HL-60 (cell line): ENCODE results near the gene PLEKHG4B.

Source experiments
- DNase-seq, 2 experiments: peaks; one replicate each; pipeline ENCODE4 v3.0.0-alpha.2; 2010 to 2020; ENCODE audit warnings: low read depth in 1 of 2, low spot score in 1 of 2
- H3K27ac ChIP-seq: fragments of 250-450 bp; sonication (Bioruptor Pico); replicated peaks from 2 replicates; pipeline ENCODE4 v1.5.1; 2020; ENCODE audit warnings: mild to moderate bottlenecking, moderate library complexity
- H3K27me3 ChIP-seq: fragments of 250-450 bp; sonication (Bioruptor Pico); 2 replicates; pipeline ENCODE4 v1.5.1; 2021; ENCODE audit warnings: mild to moderate bottlenecking, moderate library complexity; ENCODE audit not compliant: insufficient read depth, poor library complexity, severe bottlenecking
- H3K4me3 ChIP-seq: replicated peaks from 2 replicates; pipeline ENCODE4 v1.5.1; 2011; ENCODE audit warnings: mild to moderate bottlenecking, control low read depth, low read length; ENCODE audit not compliant: insufficient read depth
- GABPA ChIP-seq: IDR thresholded peaks from 2 replicates; pipeline ENCODE4 v1.6.1; 2012; ENCODE audit warnings: low read depth
- POLR2AphosphoS5 ChIP-seq: IDR thresholded peaks from 2 replicates; pipeline ENCODE4 v1.6.1; 2012; ENCODE audit warnings: low read depth
- SPI1 ChIP-seq: IDR thresholded peaks from 2 replicates; pipeline ENCODE4 v1.6.1; 2012; ENCODE audit warnings: low read depth, mild to moderate bottlenecking, borderline replicate concordance
- TF ChIP-seq, protein P1 (sequence below): IDR thresholded peaks from one replicate; pipeline ENCODE4 v1.5.1; 2011; ENCODE audit warnings: low read length, control low read depth, inconsistent platforms; ENCODE audit not compliant: insufficient read depth
- TF ChIP-seq, protein P2 (sequence below): IDR thresholded peaks from 2 replicates; pipeline ENCODE4 v1.6.1; 2012; ENCODE audit warnings: low read depth; ENCODE audit not compliant: insufficient replicate concordance

The PLEKHG4B gene

DNA sequence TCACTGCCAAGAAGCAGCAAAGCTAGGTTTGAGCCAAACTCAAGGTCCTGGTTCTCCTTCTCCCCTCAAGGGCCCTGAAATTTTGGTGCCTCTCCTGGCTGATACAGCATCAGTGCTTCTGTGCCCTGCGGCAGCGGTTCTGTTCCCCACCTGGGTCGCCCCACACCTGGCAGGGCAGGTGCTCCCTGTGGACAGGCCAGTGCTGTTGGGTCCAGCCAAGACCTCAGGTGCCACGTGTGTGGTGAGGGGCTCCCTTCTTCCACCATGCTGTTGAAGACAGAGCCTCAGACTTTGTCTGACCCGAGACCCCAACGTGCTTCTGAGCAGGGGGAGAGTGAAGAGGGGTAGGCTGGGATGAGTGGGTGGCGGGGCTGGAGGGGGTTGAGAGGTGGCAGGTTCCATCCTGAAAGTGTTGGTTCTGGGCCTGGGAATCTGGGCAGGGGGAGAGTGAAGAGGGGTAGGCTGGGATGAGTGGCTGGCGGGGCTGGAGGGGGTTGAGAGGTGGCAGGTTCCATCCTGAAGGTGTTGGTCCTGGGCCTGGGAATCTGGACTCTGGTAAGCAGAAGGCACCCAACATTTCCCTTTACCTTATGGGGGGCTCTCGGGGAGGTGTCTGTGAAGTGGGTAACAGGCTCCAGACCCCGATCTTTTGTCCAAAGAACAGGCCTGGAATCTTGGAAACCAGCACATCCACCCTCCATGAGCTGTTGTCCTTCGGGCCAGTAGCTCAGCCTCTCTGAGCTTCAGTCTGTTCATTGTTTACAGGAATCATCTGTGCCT is 2.3 kb downstream of the PLEKHG4B start:
- no peak for DNase-seq
- Histone ChIP-seq H3K27ac (no peak overlapping the region), H3K27me3 (peaks cover 8% of the 10 kb centered on the region), H3K4me3 (no peak overlapping the region)
- TF ChIP-seq SPI1, result no peak
- TF ChIP-seq, protein P1, sequence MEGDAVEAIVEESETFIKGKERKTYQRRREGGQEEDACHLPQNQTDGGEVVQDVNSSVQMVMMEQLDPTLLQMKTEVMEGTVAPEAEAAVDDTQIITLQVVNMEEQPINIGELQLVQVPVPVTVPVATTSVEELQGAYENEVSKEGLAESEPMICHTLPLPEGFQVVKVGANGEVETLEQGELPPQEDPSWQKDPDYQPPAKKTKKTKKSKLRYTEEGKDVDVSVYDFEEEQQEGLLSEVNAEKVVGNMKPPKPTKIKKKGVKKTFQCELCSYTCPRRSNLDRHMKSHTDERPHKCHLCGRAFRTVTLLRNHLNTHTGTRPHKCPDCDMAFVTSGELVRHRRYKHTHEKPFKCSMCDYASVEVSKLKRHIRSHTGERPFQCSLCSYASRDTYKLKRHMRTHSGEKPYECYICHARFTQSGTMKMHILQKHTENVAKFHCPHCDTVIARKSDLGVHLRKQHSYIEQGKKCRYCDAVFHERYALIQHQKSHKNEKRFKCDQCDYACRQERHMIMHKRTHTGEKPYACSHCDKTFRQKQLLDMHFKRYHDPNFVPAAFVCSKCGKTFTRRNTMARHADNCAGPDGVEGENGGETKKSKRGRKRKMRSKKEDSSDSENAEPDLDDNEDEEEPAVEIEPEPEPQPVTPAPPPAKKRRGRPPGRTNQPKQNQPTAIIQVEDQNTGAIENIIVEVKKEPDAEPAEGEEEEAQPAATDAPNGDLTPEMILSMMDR, result no peak
- TF ChIP-seq, protein P2, sequence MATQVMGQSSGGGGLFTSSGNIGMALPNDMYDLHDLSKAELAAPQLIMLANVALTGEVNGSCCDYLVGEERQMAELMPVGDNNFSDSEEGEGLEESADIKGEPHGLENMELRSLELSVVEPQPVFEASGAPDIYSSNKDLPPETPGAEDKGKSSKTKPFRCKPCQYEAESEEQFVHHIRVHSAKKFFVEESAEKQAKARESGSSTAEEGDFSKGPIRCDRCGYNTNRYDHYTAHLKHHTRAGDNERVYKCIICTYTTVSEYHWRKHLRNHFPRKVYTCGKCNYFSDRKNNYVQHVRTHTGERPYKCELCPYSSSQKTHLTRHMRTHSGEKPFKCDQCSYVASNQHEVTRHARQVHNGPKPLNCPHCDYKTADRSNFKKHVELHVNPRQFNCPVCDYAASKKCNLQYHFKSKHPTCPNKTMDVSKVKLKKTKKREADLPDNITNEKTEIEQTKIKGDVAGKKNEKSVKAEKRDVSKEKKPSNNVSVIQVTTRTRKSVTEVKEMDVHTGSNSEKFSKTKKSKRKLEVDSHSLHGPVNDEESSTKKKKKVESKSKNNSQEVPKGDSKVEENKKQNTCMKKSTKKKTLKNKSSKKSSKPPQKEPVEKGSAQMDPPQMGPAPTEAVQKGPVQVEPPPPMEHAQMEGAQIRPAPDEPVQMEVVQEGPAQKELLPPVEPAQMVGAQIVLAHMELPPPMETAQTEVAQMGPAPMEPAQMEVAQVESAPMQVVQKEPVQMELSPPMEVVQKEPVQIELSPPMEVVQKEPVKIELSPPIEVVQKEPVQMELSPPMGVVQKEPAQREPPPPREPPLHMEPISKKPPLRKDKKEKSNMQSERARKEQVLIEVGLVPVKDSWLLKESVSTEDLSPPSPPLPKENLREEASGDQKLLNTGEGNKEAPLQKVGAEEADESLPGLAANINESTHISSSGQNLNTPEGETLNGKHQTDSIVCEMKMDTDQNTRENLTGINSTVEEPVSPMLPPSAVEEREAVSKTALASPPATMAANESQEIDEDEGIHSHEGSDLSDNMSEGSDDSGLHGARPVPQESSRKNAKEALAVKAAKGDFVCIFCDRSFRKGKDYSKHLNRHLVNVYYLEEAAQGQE, result no peak
- TF ChIP-seq GABPA, result no peak
- TF ChIP-seq POLR2AphosphoS5, result no peak

GRCh38 chr5:95241-95980 is 3.4 kb downstream of the PLEKHG4B start:
- TF ChIP-seq GABPA, result no peak
- TF ChIP-seq, protein P2, result no peak
- TF ChIP-seq POLR2AphosphoS5, result no peak
- TF ChIP-seq SPI1, result no peak
- TF ChIP-seq, protein P1, result no peak
- H3K27me3 ChIP-seq, result peaks cover 8% of the 10 kb centered on the region
- H3K27ac ChIP-seq, result no peak overlapping the region
- no peak for DNase-seq
- no peak overlapping the region for H3K4me3 ChIP-seq

- TF ChIP-seq POLR2AphosphoS5, result no peak
- TF ChIP-seq SPI1, result no peak
- TF ChIP-seq, protein P2, result no peak
- TF ChIP-seq GABPA, result no peak
- TF ChIP-seq, protein P1, result no peak
- no peak overlapping the region for H3K4me3 ChIP-seq
- no peak overlapping the region for H3K27ac ChIP-seq
- H3K27me3 ChIP-seq, result no peaks in the 10 kb centered on the region
- no peak for DNase-seq
These were observed 5.2 kb downstream of the PLEKHG4B start for GRCh38 chr5:96976-97660.
